IMR-90 (cell line): ENCODE data around the gene BHLHA9. TPM values are rescaled to one million over a fixed set of nuclear protein-coding genes. Genes with fewer than 3 reads are reported as not detected.

Experiments
- ATAC-seq: fragments of 200-7000 bp; cut with Tn5 transposase; 2 replicates; pipeline ENCODE4 v1.9.1; 2020; ENCODE audit warnings: low read depth, mild to moderate bottlenecking, moderate library complexity
- BruUV-seq: library from RNA; stranded (reverse); fragments of 400-500 nt; replicated peaks from 2 replicates; lab custom pipeline; 2021; lab: Mats Ljungman, UMichigan
- CTCF ChIA-PET: fragments of 300-600 bp; formaldehyde crosslinking; extraction: SDS; loops from one replicate; lab custom pipeline; 2021; ENCODE audit warnings: antibody characterized with exemption; lab: Yijun Ruan, JAX
- POLR2A ChIA-PET: fragments of 300-600 bp; sonication (Branson Sonifier 250); formaldehyde crosslinking; loops from one replicate; lab custom pipeline; 2022; ENCODE audit warnings: antibody characterized with exemption; ENCODE audit not compliant: unreplicated experiment; lab: Charles Lee
- DNase-seq: peaks from one replicate; pipeline ENCODE4 v3.0.0; 2013
- H2AFZ ChIP-seq: replicated peaks from 2 replicates; pipeline ENCODE3; 2013; ENCODE audit warnings: low read length, mild to moderate bottlenecking; ENCODE audit not compliant: poor library complexity
- H2AK5ac ChIP-seq: 2 replicates; pipeline ENCODE4 v1.6.1; 2013; ENCODE audit warnings: low read depth, low read length, inconsistent platforms
- H2AK9ac ChIP-seq: replicated peaks from 2 replicates; pipeline ENCODE3; 2013; ENCODE audit warnings: mild to moderate bottlenecking, low read depth, low read length, moderate library complexity; ENCODE audit not compliant: poor library complexity
- H2BK120ac ChIP-seq: 2 replicates; pipeline ENCODE4 v1.6.1; 2013; ENCODE audit warnings: low read depth, low read length, inconsistent platforms
- H2BK15ac ChIP-seq: 3 replicates; pipeline ENCODE4 v1.6.1; 2013; ENCODE audit warnings: low read depth, low read length, inconsistent platforms
- H2BK20ac ChIP-seq: 2 replicates; pipeline ENCODE4 v1.6.1; 2013; ENCODE audit warnings: low read depth, mild to moderate bottlenecking, inconsistent platforms, low read length, moderate library complexity
- H2BK5ac ChIP-seq: 2 replicates; pipeline ENCODE4 v1.6.1; 2013; ENCODE audit warnings: mild to moderate bottlenecking, low read depth, low read length, inconsistent platforms; ENCODE audit not compliant: poor library complexity, severe bottlenecking
- H3K14ac ChIP-seq: replicated peaks from 2 replicates; pipeline ENCODE4 v1.6.1; 2013; ENCODE audit warnings: low read depth, low read length, inconsistent platforms
- H3K18ac ChIP-seq: 2 replicates; pipeline ENCODE4 v1.6.1; 2013; ENCODE audit warnings: low read depth, low read length, control low read depth
- H3K23ac ChIP-seq: 2 replicates; pipeline ENCODE4 v1.6.1; 2013; ENCODE audit warnings: low read depth, low read length, inconsistent platforms
- H3K27ac ChIP-seq: 2 replicates; pipeline ENCODE4 v1.5.1; 2013; ENCODE audit warnings: mild to moderate bottlenecking, control low read depth, low read length; ENCODE audit not compliant: insufficient read depth
- H3K27me3 ChIP-seq: 2 replicates; pipeline ENCODE4 v1.6.1; 2013; ENCODE audit warnings: low read length; ENCODE audit not compliant: control insufficient read depth, insufficient read depth
- H3K36me3 ChIP-seq: 2 replicates; pipeline ENCODE4 v1.6.1; 2013; ENCODE audit warnings: low read length, mixed read lengths; ENCODE audit not compliant: control insufficient read depth, insufficient read depth
- H3K4ac ChIP-seq: 2 replicates; pipeline ENCODE4 v1.6.1; 2013; ENCODE audit warnings: low read depth, low read length, inconsistent platforms
- H3K4me1 ChIP-seq: 2 replicates; pipeline ENCODE4 v1.6.1; 2013; ENCODE audit warnings: low read length, mixed read lengths; ENCODE audit not compliant: control insufficient read depth, insufficient read depth
- H3K4me2 ChIP-seq: 2 replicates; pipeline ENCODE4 v1.6.1; 2013; ENCODE audit warnings: low read depth, mild to moderate bottlenecking, control low read depth, low read length, moderate library complexity
- H3K4me3 ChIP-seq: 2 replicates; pipeline ENCODE4 v1.5.1; 2013; ENCODE audit warnings: low read depth, mild to moderate bottlenecking, control low read depth, low read length, moderate library complexity; ENCODE audit not compliant: insufficient read depth
- H3K56ac ChIP-seq: 2 replicates; pipeline ENCODE4 v1.6.1; 2013; ENCODE audit warnings: low read length, inconsistent platforms; ENCODE audit not compliant: insufficient read depth; ENCODE audit errors: extremely low read depth
- H3K79me1 ChIP-seq, 2 experiments: 2 replicates each; pipeline ENCODE4 v1.6.1; 2013; ENCODE audit warnings: low read length in 2 of 2, inconsistent platforms in 1 of 2, low read depth in 1 of 2
- H3K9ac ChIP-seq: 2 replicates; pipeline ENCODE4 v1.6.1; 2013; ENCODE audit warnings: low read depth, low read length, control low read depth
- H3K9me1 ChIP-seq: 2 replicates; pipeline ENCODE4 v1.6.1; 2013; ENCODE audit warnings: low read length, inconsistent platforms; ENCODE audit not compliant: insufficient read depth
- H3K9me3 ChIP-seq: 2 replicates; pipeline ENCODE4 v1.6.1; 2013; ENCODE audit warnings: low read length; ENCODE audit not compliant: control insufficient read depth, insufficient read depth
- H4K20me1 ChIP-seq: 2 replicates; pipeline ENCODE4 v1.6.1; 2013; ENCODE audit warnings: low read length, inconsistent platforms; ENCODE audit not compliant: insufficient read depth
- H4K5ac ChIP-seq: 2 replicates; pipeline ENCODE4 v1.6.1; 2013; ENCODE audit warnings: mild to moderate bottlenecking, low read depth, low read length, control low read depth
- H4K8ac ChIP-seq, 2 experiments: 2 replicates each; pipeline ENCODE4 v1.6.1; 2013; ENCODE audit warnings: low read depth in 2 of 2, low read length in 2 of 2, control low read depth in 1 of 2, inconsistent platforms in 1 of 2
- H4K91ac ChIP-seq: 2 replicates; pipeline ENCODE4 v1.6.1; 2013; ENCODE audit warnings: low read depth, low read length, inconsistent platforms; ENCODE audit not compliant: insufficient read depth
- BHLHE40 ChIP-seq: fragments of 150-350 bp; IDR thresholded peaks from 2 replicates; pipeline ENCODE4 v1.6.1; 2016; ENCODE audit warnings: mild to moderate bottlenecking, low read depth, low read length
- CEBPB ChIP-seq: IDR thresholded peaks from 2 replicates; pipeline ENCODE4 v1.6.1; 2012; ENCODE audit warnings: low read depth, low read length, improper control_type of control experiment
- CHD1 ChIP-seq: IDR thresholded peaks from 2 replicates; pipeline ENCODE4 v1.6.1; 2012; ENCODE audit warnings: low read depth, low read length, improper control_type of control experiment
- FOS ChIP-seq: fragments of 150-350 bp; IDR thresholded peaks from 2 replicates; pipeline ENCODE4 v1.6.1; 2016; ENCODE audit warnings: low read depth, low read length
- MAFK ChIP-seq: IDR thresholded peaks from 2 replicates; pipeline ENCODE4 v1.6.1; 2012; ENCODE audit warnings: low read depth, low read length, improper control_type of control experiment
- MAZ ChIP-seq: IDR thresholded peaks from 2 replicates; pipeline ENCODE4 v1.6.1; 2012; ENCODE audit warnings: low read depth, mild to moderate bottlenecking, low read length, improper control_type of control experiment, moderate library complexity, borderline replicate concordance
- MXI1 ChIP-seq: IDR thresholded peaks from 2 replicates; pipeline ENCODE4 v1.6.1; 2012; ENCODE audit warnings: low read depth, mild to moderate bottlenecking, low read length, moderate library complexity, borderline replicate concordance
- NFE2L2 ChIP-seq: fragments of 150-350 bp; IDR thresholded peaks from 2 replicates; pipeline ENCODE4 v1.6.1; 2016; ENCODE audit warnings: low read depth, mild to moderate bottlenecking, low read length
- POLR2A ChIP-seq: IDR thresholded peaks from 2 replicates; pipeline ENCODE4 v1.6.1; 2012; ENCODE audit warnings: mild to moderate bottlenecking, low read depth, low read length
- RAD21 ChIP-seq: IDR thresholded peaks from 2 replicates; pipeline ENCODE4 v1.6.1; 2012; ENCODE audit warnings: low read length, improper control_type of control experiment
- RCOR1 ChIP-seq: IDR thresholded peaks from 2 replicates; pipeline ENCODE4 v1.6.1; 2012; ENCODE audit warnings: mild to moderate bottlenecking, low read length, improper control_type of control experiment; ENCODE audit not compliant: insufficient replicate concordance
- RFX5 ChIP-seq: IDR thresholded peaks from 2 replicates; pipeline ENCODE4 v1.8.0; 2012; ENCODE audit warnings: low read depth, mild to moderate bottlenecking, low read length, moderate library complexity
- SMC3 ChIP-seq: fragments of 150-350 bp; IDR thresholded peaks from 2 replicates; pipeline ENCODE4 v1.6.1; 2016; ENCODE audit warnings: low read depth, mild to moderate bottlenecking, antibody characterized with exemption, low read length, moderate library complexity
- USF2 ChIP-seq: fragments of 150-350 bp; IDR thresholded peaks from 2 replicates; pipeline ENCODE4 v1.6.1; 2017; ENCODE audit warnings: mild to moderate bottlenecking, antibody characterized with exemption, low read length, low read depth
- WGBS, 2 experiments: methylation state at CpG; one replicate each; pipeline versions ENCODE4 v1.1.5 to v1.1.7; 2013; ENCODE audit warnings: missing lambda C conversion rate in 2 of 2; ENCODE audit not compliant: insufficient read length in 1 of 2; ENCODE audit errors: extremely low coverage in 2 of 2; 5-methylcytosine and 5-hydroxymethylcytosine counted together
- dilution Hi-C: fragments of 300-500 bp; cut with HindIII; formaldehyde crosslinking; loops from one replicate; pipeline ENCODE4 v1.14.3; 2018; ENCODE audit warnings: low sequenced_read_pairs; ENCODE audit not compliant: unreplicated experiment
- in situ Hi-C: fragments of 300-500 bp; cut with MboI; formaldehyde crosslinking; loops from 3 replicates; pipeline ENCODE4 v1.14.3; 2019; ENCODE audit warnings: low sequenced_read_pairs, inconsistent platforms, mixed read lengths
- intact Hi-C: fragments of 100-400 bp; cut with micrococcal nuclease; formaldehyde crosslinking; loops from 2 replicates; pipeline ENCODE4 v1.10.0; 2022
- polyA plus RNA-seq, 3 experiments: library from polyadenylated mRNA; depleted of rRNA; stranded (reverse); fragments of >200 nt; gene quantifications; 2 replicates each; pipeline ENCODE4 v1.2.3, GENCODE V29; 2012; ENCODE audit warnings: low replicate concordance in 1 of 3
- total RNA-seq: library from RNA; depleted of rRNA; stranded (reverse); fragments of >200 nt; gene quantifications from 2 replicates; pipeline ENCODE4 v1.2.3, GENCODE V29; 2012
- TF ChIP-seq, protein P1 (sequence below): fragments of 150-350 bp; IDR thresholded peaks from 2 replicates; pipeline ENCODE4 v1.6.1; 2016; ENCODE audit warnings: low read depth, mild to moderate bottlenecking, low read length, moderate library complexity, borderline replicate concordance

The BHLHA9 gene
- total and polyA plus RNA-seq, 2 of the 4 experiments (the other 2 are of a cell fraction): not detected

DNA sequence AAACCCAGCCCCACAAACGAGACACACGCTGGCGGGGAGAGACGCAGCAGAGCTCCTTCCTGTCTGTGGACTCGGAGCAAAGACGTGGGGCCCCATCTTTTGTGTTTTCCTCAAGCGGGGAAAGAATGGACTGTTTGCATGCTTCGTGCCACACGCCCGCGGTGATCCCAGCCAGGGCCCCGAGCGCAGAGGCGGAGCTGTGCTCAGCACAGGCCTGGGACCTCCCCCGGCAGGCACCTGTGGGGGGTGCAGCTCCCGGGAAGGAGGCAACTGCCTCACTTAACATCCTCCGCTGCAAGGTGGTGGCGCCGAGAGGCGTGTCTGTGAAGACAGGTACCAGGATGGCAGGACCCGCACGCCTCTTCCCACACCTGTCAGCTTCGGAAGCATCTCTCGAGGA, 28.4 kb downstream of the BHLHA9 start:
- no peak for DNase-seq
- Histone ChIP-seq H2AK9ac (no peak overlapping the region), H2BK20ac (no peak overlapping the region), H3K4me1 (no peaks in the 10 kb centered on the region), H3K36me3 (no peaks in the 10 kb centered on the region), H3K4me2 (peak overlapping the region; percentile 34; the same call in 1 of the 2 replicates), H2BK120ac (no peak overlapping the region), H4K8ac (no peak overlapping the region), H3K27me3 (peaks cover 56% of the 10 kb centered on the region), H3K4ac (no peak overlapping the region), H2BK5ac (no peak overlapping the region), H3K56ac (no peak overlapping the region), H3K14ac (no peak overlapping the region), H3K9me3 (no peaks in the 10 kb centered on the region), H4K91ac (no peak overlapping the region), H3K79me1 (no peaks in the 10 kb centered on the region), H4K20me1 (no peaks in the 10 kb centered on the region), H3K27ac (no peak overlapping the region), H3K18ac (no peak overlapping the region), H3K23ac (no peak overlapping the region), H3K4me3 (no peak overlapping the region), H4K5ac (no peak overlapping the region), H2AFZ (peak overlapping the region; percentile 75), H2AK5ac (no peak overlapping the region), H3K9me1 (no peaks in the 10 kb centered on the region), H3K9ac (no peak overlapping the region), H2BK15ac (no peak overlapping the region)
- WGBS, 2 experiments: 17% methylated on average over 17 of the region's 24 CpGs; no CpG with 5 or more reads in 1 of the 2 experiments
- peak; percentile 81 for ATAC-seq
- intact Hi-C loops: no loop called here
- no TSS peak for BruUV-seq
- CTCF ChIA-PET: no interaction called here
- in situ Hi-C loops: no loop called here
- dilution Hi-C loops: no loop called here
- POLR2A ChIA-PET: no interaction called here
- TF ChIP-seq NFE2L2 (no peak), USF2 (no peak), BHLHE40 (no peak), FOS (no peak), CHD1 (no peak), POLR2A (no peak), RFX5 (no peak), MAZ (no peak), SMC3 (no peak), CEBPB (no peak), RCOR1 (no peak), MXI1 (no peak), RAD21 (no peak), MAFK (no peak)
- TF ChIP-seq, protein P1, sequence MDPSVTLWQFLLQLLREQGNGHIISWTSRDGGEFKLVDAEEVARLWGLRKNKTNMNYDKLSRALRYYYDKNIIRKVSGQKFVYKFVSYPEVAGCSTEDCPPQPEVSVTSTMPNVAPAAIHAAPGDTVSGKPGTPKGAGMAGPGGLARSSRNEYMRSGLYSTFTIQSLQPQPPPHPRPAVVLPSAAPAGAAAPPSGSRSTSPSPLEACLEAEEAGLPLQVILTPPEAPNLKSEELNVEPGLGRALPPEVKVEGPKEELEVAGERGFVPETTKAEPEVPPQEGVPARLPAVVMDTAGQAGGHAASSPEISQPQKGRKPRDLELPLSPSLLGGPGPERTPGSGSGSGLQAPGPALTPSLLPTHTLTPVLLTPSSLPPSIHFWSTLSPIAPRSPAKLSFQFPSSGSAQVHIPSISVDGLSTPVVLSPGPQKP: no peak
